GM23338 (cell line): ENCODE data around the gene FAM241A. TPM values are rescaled to one million over a fixed set of nuclear protein-coding genes. Genes with fewer than 3 reads are reported as not detected.

Source experiments
- ATAC-seq: fragments of 200-7000 bp; cut with Tn5 transposase; 3 replicates; pipeline ENCODE4 v1.9.1; 2020
- DNase-seq: peaks from one replicate; pipeline ENCODE4 v3.0.0-alpha.2; 2015; ENCODE audit warnings: low spot score
- H2AFZ ChIP-seq: fragments of 200-600 bp; sonication (generic); 2 replicates; pipeline ENCODE4 v1.8.0; 2016; ENCODE audit warnings: antibody characterized with exemption, mild to moderate bottlenecking, moderate library complexity
- H3F3A ChIP-seq: fragments of 200-600 bp; sonication (generic); replicated peaks from 2 replicates; pipeline ENCODE4 v1.8.0; 2017; ENCODE audit warnings: antibody characterized with exemption, mixed run types, low read depth
- H3K27ac ChIP-seq: fragments of 200-600 bp; sonication (generic); 2 replicates; pipeline ENCODE4 v1.6.1; 2016; ENCODE audit warnings: low read depth
- H3K27me3 ChIP-seq: fragments of 200-600 bp; sonication (generic); 2 replicates; pipeline ENCODE4 v1.8.0; 2016; ENCODE audit warnings: mild to moderate bottlenecking, mixed run types, moderate library complexity; ENCODE audit not compliant: insufficient read depth
- H3K36me3 ChIP-seq: fragments of 200-600 bp; sonication (generic); 2 replicates; pipeline ENCODE4 v1.8.0; 2016; ENCODE audit warnings: mild to moderate bottlenecking; ENCODE audit not compliant: insufficient read depth
- H3K4me1 ChIP-seq: fragments of 200-600 bp; sonication (generic); 2 replicates; pipeline ENCODE4 v1.8.0; 2016; ENCODE audit warnings: mild to moderate bottlenecking, moderate library complexity; ENCODE audit not compliant: insufficient read depth
- H3K4me2 ChIP-seq: fragments of 200-600 bp; sonication (generic); 2 replicates; pipeline ENCODE4 v1.7.1; 2017; ENCODE audit warnings: mixed run types
- H3K4me3 ChIP-seq: fragments of 200-600 bp; sonication (generic); 2 replicates; pipeline ENCODE4 v1.6.1; 2016; ENCODE audit warnings: mixed run types
- H3K79me2 ChIP-seq: fragments of 200-600 bp; sonication (generic); replicated peaks from 2 replicates; pipeline ENCODE4 v1.8.0; 2017; ENCODE audit warnings: mild to moderate bottlenecking; ENCODE audit not compliant: insufficient read depth
- H3K9me2 ChIP-seq: fragments of 200-600 bp; sonication (generic); 2 replicates; pipeline ENCODE4 v1.8.0; 2017; ENCODE audit not compliant: insufficient read depth
- H4K20me1 ChIP-seq: fragments of 200-600 bp; sonication (generic); replicated peaks from 2 replicates; pipeline ENCODE4 v1.8.0; 2017; ENCODE audit warnings: mild to moderate bottlenecking; ENCODE audit not compliant: insufficient read depth
- H3K27ac Mint-ChIP-seq: 2 replicates; pipeline ENCODE4 v1.8.0; 2020; ENCODE audit warnings: inconsistent platforms, mild to moderate bottlenecking, moderate library complexity, mixed read lengths
- H3K27me3 Mint-ChIP-seq: 3 replicates; pipeline ENCODE4 v1.8.0; 2022; ENCODE audit warnings: low read depth, mild to moderate bottlenecking, moderate library complexity, mixed read lengths, inconsistent platforms; ENCODE audit not compliant: insufficient read depth, poor library complexity
- H3K36me3 Mint-ChIP-seq: 3 replicates; pipeline ENCODE4 v1.8.0; 2021; ENCODE audit warnings: low read depth, mild to moderate bottlenecking, inconsistent platforms, moderate library complexity, mixed read lengths
- H3K4me1 Mint-ChIP-seq: 3 replicates; pipeline ENCODE4 v1.8.0; 2020; ENCODE audit warnings: mild to moderate bottlenecking, inconsistent platforms, mixed read lengths
- H3K4me3 Mint-ChIP-seq: 3 replicates; pipeline ENCODE4 v1.8.0; 2021; ENCODE audit warnings: moderate library complexity, mild to moderate bottlenecking, inconsistent platforms, mixed read lengths
- H3K9me3 Mint-ChIP-seq: 3 replicates; pipeline ENCODE4 v1.8.0; 2020; ENCODE audit warnings: moderate library complexity, mild to moderate bottlenecking, inconsistent platforms, mixed read lengths
- CREB1 ChIP-seq: fragments of 250-450 bp; sonication (Bioruptor Pico); IDR thresholded peaks from 2 replicates; pipeline ENCODE4 v1.5.0; 2020; ENCODE audit warnings: low read depth, mild to moderate bottlenecking, moderate library complexity
- CTCF ChIP-seq, 2 experiments: fragments of 200-600 bp in 1 of 2; sonication (generic) in 1 of 2; conservative IDR thresholded peaks; 2 replicates each; pipeline versions ENCODE4 v1.5.1 to v1.6.1; 2016 to 2017; ENCODE audit warnings: antibody characterized with exemption in 2 of 2, low read depth in 2 of 2, mild to moderate bottlenecking in 2 of 2, moderate library complexity in 1 of 2
- ETS1 ChIP-seq: IDR thresholded peaks from 2 replicates; pipeline ENCODE4 v1.6.1; 2016; ENCODE audit warnings: antibody characterized with exemption
- EZH2 ChIP-seq: fragments of 200-600 bp; sonication (generic); IDR thresholded peaks from one replicate; pipeline ENCODE4 v1.8.0; 2017; ENCODE audit warnings: antibody characterized with exemption, mild to moderate bottlenecking, low read depth; ENCODE audit not compliant: unreplicated experiment
- EZH2phosphoT487 ChIP-seq: fragments of 200-600 bp; sonication (generic); IDR thresholded peaks from one replicate; pipeline ENCODE4 v1.8.1; 2018; ENCODE audit warnings: antibody characterized with exemption; ENCODE audit not compliant: unreplicated experiment
- JUNB ChIP-seq: IDR thresholded peaks from one replicate; pipeline ENCODE4 v1.6.1; 2016; ENCODE audit warnings: antibody characterized with exemption; ENCODE audit not compliant: unreplicated experiment
- NANOG ChIP-seq: IDR thresholded peaks from 2 replicates; pipeline ENCODE4 v1.6.1; 2016; ENCODE audit warnings: antibody characterized with exemption, borderline replicate concordance
- POLR2AphosphoS5 ChIP-seq: IDR thresholded peaks from 2 replicates; pipeline ENCODE4 v1.6.1; 2016; ENCODE audit warnings: antibody characterized with exemption, low read depth
- REST ChIP-seq: IDR thresholded peaks from one replicate; pipeline ENCODE4 v1.6.1; 2018; ENCODE audit warnings: antibody characterized with exemption; ENCODE audit not compliant: unreplicated experiment
- STAT1 ChIP-seq: IDR thresholded peaks from one replicate; pipeline ENCODE4 v1.6.1; 2016; ENCODE audit warnings: antibody characterized with exemption; ENCODE audit not compliant: unreplicated experiment
- ZNF331 ChIP-seq: fragments of 250-450 bp; sonication (Bioruptor Pico); IDR thresholded peaks from 2 replicates; pipeline ENCODE4 v1.5.0; 2020; ENCODE audit warnings: low read depth, mild to moderate bottlenecking, moderate library complexity
- ZNF462 ChIP-seq: fragments of 250-450 bp; sonication (Bioruptor Pico); IDR thresholded peaks from 2 replicates; pipeline ENCODE4 v1.5.0; 2020; ENCODE audit warnings: mild to moderate bottlenecking, moderate library complexity
- polyA plus RNA-seq: library from polyadenylated mRNA; unstranded; fragments of >200 nt; fragmentation: Nextera tagmentation; extraction: Ambion mirVana; gene quantifications from 2 replicates; pipeline ENCODE4 v1.2.1, GENCODE V29; 2016
- total RNA-seq: library from RNA; depleted of rRNA; stranded (reverse); fragments of >200 nt; shearing (Covaris generic); gene quantifications from 2 replicates; pipeline ENCODE4 v1.2.3, GENCODE V29; 2014

The FAM241A gene
- total and polyA plus RNA-seq, 2 experiments from 2014 or later: 0.58 to 0.63 TPM

GRCh38 chr4:112142182-112142581 is 3.1 kb upstream of the FAM241A start:
- no peak overlapping the region for H3K4me2 ChIP-seq
- Mint-ChIP-seq H3K36me3 (no peaks in the 10 kb centered on the region), H3K27me3 (peaks cover 10% of the 10 kb centered on the region), H3K9me3 (no peaks in the 10 kb centered on the region; the same call in 2 of the 3 replicates), H3K4me1 (peaks cover 15% of the 10 kb centered on the region; the same call in 2 of the 3 replicates), H3K27ac (no peak overlapping the region), H3K4me3 (no peak overlapping the region)
- H4K20me1 ChIP-seq: no peaks in the 10 kb centered on the region
- no peaks in the 10 kb centered on the region for H3K9me2 ChIP-seq
- TF ChIP-seq ETS1: no peak
- no peak for TF ChIP-seq CREB1 (CRISPR knock-in tag)
- no peak for TF ChIP-seq CTCF (conservative IDR thresholded peaks at IDR 0.05; ENCODE audit: low read depth in 2 of 2)
- no peak for TF ChIP-seq ZNF462 (CRISPR knock-in tag)
- no peak for TF ChIP-seq JUNB
- TF ChIP-seq NANOG: no peak
- no peak for TF ChIP-seq REST
- TF ChIP-seq STAT1: no peak
- TF ChIP-seq EZH2: no peak
- TF ChIP-seq POLR2AphosphoS5: no peak
- TF ChIP-seq EZH2phosphoT487: no peak
- no peak for TF ChIP-seq ZNF331 (CRISPR knock-in tag)
- no peak overlapping the region for H3K4me3 ChIP-seq
- H3K4me1 ChIP-seq: peaks cover 6% of the 10 kb centered on the region
- no peak overlapping the region for H3K27ac ChIP-seq
- H3K27me3 ChIP-seq: peaks cover 13% of the 10 kb centered on the region
- H2AFZ ChIP-seq: no peak overlapping the region
- DNase-seq: no peak
- ATAC-seq: no peak
- H3K36me3 ChIP-seq: no peaks in the 10 kb centered on the region
- no peaks in the 10 kb centered on the region for H3K79me2 ChIP-seq
- no peaks in the 10 kb centered on the region for H3F3A ChIP-seq
